GM12873 (cell line): ENCODE data around the gene AHI1.

Source experiments
- CTCF ChIP-seq: IDR thresholded peaks from 2 replicates; pipeline ENCODE4 v1.5.1; 2012; ENCODE audit warnings: low read depth, mild to moderate bottlenecking, moderate library complexity, low read length, control low read depth; ENCODE audit not compliant: insufficient read depth; ENCODE audit errors: missing control alignments

AHI1 gene

GRCh38 chr6:135372758-135373157 lies 124.8 kb downstream of the AHI1 start:
- TF ChIP-seq CTCF, result no peak

GRCh38 chr6:135362124-135362523 lies 135.4 kb downstream of the AHI1 start:
- no peak for TF ChIP-seq CTCF

GRCh38 chr6:135360222-135360621 lies 137.3 kb downstream of the AHI1 start:
- no peak for TF ChIP-seq CTCF

- no peak for TF ChIP-seq CTCF
Observed at GRCh38 chr6:135358985-135359384, 138.6 kb downstream of the AHI1 start.

- no peak for TF ChIP-seq CTCF
Observed at GRCh38 chr6:135358251-135358821, 139.2 kb downstream of the AHI1 start.

- TF ChIP-seq CTCF, result no peak
Observed at GRCh38 chr6:135354407-135354806, 143.1 kb downstream of the AHI1 start.

- no peak for TF ChIP-seq CTCF
Observed at GRCh38 chr6:135353113-135353512, 144.4 kb downstream of the AHI1 start.

GRCh38 chr6:135351635-135352034 lies 145.9 kb downstream of the AHI1 start:
- TF ChIP-seq CTCF, result no peak
